Measurements from ENCODE around the gene SLC12A3. TPM values are rescaled to one million over a fixed set of nuclear protein-coding genes. Genes with fewer than 3 reads are reported as not detected.

SLC12A3 gene
- total RNA-seq, 4 donors from 2014 or later = not detected

GRCh38 chr16:56855201-56855600 lies 9.8 kb upstream of the SLC12A3 start:
- TF ChIP-seq CTCF (IDR thresholded peaks at IDR 0.05; ENCODE audit: low read depth) = no peak

- no peak for TF ChIP-seq CTCF (IDR thresholded peaks at IDR 0.05; ENCODE audit: low read depth)
Measured at GRCh38 chr16:56855946-56856345, 9.1 kb upstream of the SLC12A3 start.

GRCh38 chr16:56856876-56857447 lies 8.0 kb upstream of the SLC12A3 start:
- TF ChIP-seq CTCF (IDR thresholded peaks at IDR 0.05; ENCODE audit: low read depth) = no peak

GRCh38 chr16:56858374-56858773 lies 6.6 kb upstream of the SLC12A3 start:
- TF ChIP-seq CTCF (IDR thresholded peaks at IDR 0.05; ENCODE audit: low read depth) = no peak

- no peak for TF ChIP-seq CTCF (IDR thresholded peaks at IDR 0.05; ENCODE audit: low read depth)
Measured at GRCh38 chr16:56859636-56860035, 5.4 kb upstream of the SLC12A3 start.

GRCh38 chr16:56860226-56861020 lies 4.6 kb upstream of the SLC12A3 start:
- no peak for TF ChIP-seq CTCF (IDR thresholded peaks at IDR 0.05; ENCODE audit: low read depth)

GRCh38 chr16:56861092-56861610 lies 3.9 kb upstream of the SLC12A3 start:
- no peak for TF ChIP-seq CTCF (IDR thresholded peaks at IDR 0.05; ENCODE audit: low read depth)
